Measurements from ENCODE around the gene SLC8A3. TPM values are rescaled to one million over a fixed set of nuclear protein-coding genes. Genes with fewer than 3 reads are reported as not detected.

The SLC8A3 gene
- polyA plus RNA-seq, 3 donors, result 0.39 to 0.53 (median 0.48) TPM

GRCh38 chr14:70181276-70181675, 7.5 kb downstream of the SLC8A3 start:
- DNase-seq (ENCODE audit: extremely low read depth in 1 of 11, low read depth in 9 of 11, low spot score in 4 of 11), result no peak

DNA sequence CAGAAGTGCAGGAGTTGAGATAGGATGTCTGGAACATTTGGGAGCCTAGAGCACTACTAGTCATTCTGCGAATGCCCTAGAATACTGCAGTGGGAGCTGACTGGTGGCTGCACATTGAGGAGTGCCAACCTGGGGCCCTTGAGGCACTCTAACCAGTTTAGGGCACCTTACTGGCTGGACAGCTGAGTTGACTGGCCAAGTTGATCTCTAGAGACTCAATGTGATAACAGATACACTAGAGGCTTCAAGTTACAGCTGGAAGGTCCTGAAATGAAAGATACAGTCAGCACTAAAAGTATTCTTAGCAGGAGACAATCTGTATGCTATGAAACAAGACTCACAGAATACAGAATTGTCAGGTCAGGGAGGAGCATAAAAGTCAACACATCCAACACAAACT, 8.0 kb downstream of the SLC8A3 start:
- no peak for DNase-seq (ENCODE audit: extremely low read depth in 1 of 11, low read depth in 9 of 11, low spot score in 4 of 11)

DNA sequence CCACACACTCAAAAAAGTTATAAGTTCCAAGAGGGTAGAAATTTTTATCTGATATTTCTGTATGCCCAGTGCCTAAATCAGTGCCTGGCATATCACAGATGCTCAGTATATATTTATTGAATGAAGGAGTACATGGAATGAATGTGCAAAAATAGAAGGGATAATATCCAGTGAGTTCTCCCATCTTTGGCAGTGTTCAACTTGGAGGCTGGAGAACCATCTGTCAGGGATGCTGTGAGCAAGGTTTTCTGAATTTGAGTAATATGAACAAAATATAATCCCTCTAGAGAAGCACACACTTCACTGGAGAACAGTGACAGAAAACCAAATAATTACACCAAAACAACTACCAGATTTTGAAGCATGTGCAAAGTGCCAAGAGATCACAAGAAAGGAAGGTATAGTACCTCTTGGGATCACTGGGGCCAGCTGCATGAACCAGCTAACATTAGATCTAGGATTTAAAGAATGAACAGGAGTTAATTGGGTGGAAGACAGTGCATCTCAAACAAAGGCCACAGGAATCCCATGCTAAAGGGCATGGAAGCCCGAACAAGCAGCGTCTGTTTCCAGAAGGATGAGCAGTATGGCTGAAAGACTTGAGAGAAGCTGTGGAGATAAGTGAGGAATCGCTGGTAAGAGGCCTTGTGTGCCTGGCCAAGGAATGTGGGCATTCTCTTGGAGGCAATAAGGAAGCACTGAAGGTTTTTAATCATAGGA, 11.5 kb downstream of the SLC8A3 start:
- DNase-seq (ENCODE audit: extremely low read depth in 1 of 11, low read depth in 9 of 11, low spot score in 4 of 11), result no peak

- DNase-seq (ENCODE audit: extremely low read depth in 1 of 11, low read depth in 9 of 11, low spot score in 4 of 11), result no peak
Measured at GRCh38 chr14:70173569-70173968, 15.2 kb downstream of the SLC8A3 start.

DNA sequence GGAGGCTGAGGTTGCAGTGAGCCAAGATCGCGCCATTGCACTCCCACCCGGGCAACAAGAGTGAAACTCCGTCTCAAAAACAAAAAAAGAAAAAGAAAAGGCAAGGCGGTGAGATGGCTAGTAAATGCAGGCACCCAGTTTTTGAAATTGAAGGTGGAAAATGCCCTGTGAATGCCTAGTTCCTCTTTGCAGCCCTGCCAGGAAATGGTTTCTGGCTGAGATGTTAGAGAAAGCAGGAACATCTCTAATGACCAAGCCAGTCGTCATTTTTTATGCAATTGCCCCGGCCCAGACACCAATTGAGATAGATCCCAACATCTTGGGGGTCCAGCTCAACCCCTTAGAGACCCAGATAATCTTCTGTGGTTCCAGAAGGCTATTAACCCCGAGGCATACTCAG, 17.0 kb downstream of the SLC8A3 start:
- no peak for DNase-seq (ENCODE audit: extremely low read depth in 1 of 11, low read depth in 9 of 11, low spot score in 4 of 11)

- DNase-seq (ENCODE audit: extremely low read depth in 1 of 11, low read depth in 9 of 11, low spot score in 4 of 11), result no peak
Measured at GRCh38 chr14:70170976-70171375, 17.8 kb downstream of the SLC8A3 start.

DNA sequence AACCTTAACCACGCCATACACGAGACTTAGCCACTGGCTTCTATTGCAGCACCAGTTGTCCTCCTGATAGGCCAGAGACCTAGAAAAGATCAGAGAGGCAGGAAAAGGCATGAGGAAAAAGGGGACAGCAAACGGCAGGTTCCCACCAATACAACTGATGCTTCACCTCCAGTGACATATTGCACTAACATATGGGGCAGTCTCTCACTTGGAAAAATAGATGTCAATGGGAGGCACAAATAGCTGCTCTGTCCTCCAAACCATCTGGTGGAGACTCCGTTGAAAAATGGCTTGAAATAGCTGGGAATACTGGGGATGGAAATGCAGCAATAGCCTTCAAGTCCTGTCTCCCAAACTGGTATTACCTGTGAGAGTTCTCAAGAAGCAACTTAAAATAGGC, 20.3 kb downstream of the SLC8A3 start:
- DNase-seq (ENCODE audit: extremely low read depth in 1 of 11, low read depth in 9 of 11, low spot score in 4 of 11), result no peak

DNA sequence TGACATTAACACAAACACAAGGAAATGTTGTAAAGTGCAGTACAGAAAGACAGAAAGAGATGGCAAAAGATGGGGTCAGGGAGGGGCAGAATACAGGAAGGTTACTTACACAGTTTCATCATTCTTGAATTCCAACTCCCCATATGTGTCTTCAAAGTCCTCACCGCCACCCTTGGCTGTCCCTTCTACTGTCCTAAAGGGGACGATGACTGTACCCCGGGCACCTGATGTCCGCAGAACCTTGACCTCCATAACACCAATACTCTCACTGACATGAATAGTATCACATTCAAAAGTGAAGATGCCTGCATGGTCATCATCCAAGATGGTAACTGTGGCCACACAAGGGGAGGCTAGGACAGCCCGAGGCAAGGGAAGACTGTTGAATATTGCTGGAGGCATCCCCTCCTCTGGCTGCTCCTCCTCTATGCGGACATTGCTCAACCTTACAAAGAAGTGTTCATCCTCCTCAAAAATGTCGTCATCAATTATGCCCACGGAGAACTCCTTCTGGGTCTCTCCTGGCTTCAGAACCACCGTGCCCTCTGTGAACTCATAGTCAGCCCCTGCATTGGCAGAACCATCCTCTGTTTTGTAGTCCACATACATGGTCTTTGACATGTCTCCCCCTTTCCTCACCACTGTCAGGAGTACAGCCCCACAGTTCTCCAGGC, 22.1 kb downstream of the SLC8A3 start:
- DNase-seq (ENCODE audit: extremely low read depth in 1 of 11, low read depth in 9 of 11, low spot score in 4 of 11), result no peak

DNA sequence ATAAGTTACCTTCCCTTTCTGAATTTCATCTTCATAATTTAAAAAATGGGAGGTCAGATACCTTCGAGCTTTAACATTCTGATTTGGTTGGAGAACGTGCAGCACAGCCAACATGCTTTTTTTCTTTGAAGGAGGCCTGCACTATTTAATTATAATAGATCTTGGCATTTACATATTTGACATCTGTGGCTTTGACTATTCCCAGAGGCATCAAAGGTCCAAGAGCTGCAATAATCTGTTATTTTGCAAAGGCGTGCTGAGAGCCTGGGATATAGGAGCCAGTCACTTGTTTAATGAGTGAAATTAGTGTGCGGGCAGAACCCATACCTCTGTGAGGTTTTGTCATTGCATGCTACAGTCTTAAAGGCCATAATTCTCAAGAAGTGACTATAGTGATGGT, 26.4 kb downstream of the SLC8A3 start:
- no peak for DNase-seq (ENCODE audit: extremely low read depth in 1 of 11, low read depth in 9 of 11, low spot score in 4 of 11)

GRCh38 chr14:70156592-70156991, 32.2 kb downstream of the SLC8A3 start:
- peak in 2 of 11 donors; percentile 2 to 19 for DNase-seq (ENCODE audit: extremely low read depth in 1 of 11, low read depth in 9 of 11, low spot score in 4 of 11)

DNA sequence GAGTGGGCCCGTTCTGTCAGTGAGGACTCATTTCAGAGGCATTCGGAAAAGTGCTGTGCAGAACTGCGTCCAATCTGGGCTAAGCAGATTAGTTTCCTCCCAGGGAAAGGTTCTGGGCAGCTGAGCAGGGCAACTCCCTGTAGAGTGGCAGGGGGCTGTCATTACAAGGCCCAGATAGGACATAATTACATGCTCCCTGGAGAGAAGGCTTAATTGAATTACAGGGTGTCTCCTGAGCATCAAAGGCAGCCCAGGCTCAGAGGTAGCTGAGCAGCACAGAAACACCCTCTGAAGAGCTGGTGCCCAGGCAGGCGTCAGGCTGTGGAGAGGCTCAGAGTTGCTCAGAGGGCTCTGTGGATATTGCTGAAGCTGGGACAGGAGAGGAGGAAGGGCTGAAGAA, 36.0 kb downstream of the SLC8A3 start:
- DNase-seq (ENCODE audit: extremely low read depth in 1 of 11, low read depth in 9 of 11, low spot score in 4 of 11), result peak in 1 of 11 donors; percentile 4

DNA sequence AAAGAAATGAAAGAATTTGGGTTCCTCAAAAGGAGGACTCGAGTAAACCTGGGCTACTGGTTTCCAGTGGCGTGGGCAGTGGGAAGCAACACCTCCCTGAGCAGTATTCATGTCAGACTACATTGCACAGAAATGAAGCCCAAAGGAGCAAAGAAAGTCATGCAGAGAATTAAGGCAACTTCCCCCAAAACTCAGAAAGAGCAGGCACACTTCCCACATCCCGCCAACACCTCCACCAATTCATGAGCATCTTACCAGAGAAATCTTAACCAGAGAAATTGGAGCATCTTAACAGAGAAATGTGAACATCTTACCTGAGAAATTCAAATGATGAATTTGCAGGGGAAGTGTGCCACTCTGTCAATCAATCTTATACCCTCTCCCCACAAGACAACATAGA, 36.7 kb downstream of the SLC8A3 start:
- no peak for DNase-seq (ENCODE audit: extremely low read depth in 1 of 11, low read depth in 9 of 11, low spot score in 4 of 11)

DNA sequence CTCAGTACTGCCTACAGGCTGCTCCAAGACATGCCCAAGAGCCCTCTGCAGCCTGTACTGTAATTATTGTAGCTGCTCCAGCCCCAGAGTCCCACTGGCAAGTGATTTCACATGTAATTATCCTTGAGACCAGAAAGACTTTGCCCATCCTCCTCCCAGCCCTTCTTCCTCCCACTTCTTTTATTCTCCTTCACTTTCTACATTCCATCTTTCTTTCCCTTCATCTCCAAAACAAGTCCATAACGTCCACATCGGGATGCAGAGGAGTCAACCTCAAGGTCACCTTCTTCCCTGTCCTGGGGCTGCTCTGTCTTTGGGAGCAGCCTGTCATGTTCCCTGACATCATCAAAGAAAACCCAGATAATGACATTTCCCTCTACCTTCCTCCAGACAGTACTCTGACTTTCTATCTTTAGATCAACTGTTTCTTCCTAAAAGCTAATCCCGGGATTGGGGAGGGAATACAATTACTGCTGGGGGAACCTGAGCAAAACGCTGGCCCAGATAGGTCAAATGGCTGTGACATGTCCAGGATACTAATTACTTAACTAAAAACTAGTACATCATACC, 39.1 kb downstream of the SLC8A3 start:
- DNase-seq (ENCODE audit: extremely low read depth in 1 of 11, low read depth in 9 of 11, low spot score in 4 of 11), result no peak

GRCh38 chr14:70148911-70149595, 39.7 kb downstream of the SLC8A3 start:
- no peak for DNase-seq (ENCODE audit: extremely low read depth in 1 of 11, low read depth in 9 of 11, low spot score in 4 of 11)

GRCh38 chr14:70148351-70148750, 40.4 kb downstream of the SLC8A3 start:
- no peak for DNase-seq (ENCODE audit: extremely low read depth in 1 of 11, low read depth in 9 of 11, low spot score in 4 of 11)

DNA sequence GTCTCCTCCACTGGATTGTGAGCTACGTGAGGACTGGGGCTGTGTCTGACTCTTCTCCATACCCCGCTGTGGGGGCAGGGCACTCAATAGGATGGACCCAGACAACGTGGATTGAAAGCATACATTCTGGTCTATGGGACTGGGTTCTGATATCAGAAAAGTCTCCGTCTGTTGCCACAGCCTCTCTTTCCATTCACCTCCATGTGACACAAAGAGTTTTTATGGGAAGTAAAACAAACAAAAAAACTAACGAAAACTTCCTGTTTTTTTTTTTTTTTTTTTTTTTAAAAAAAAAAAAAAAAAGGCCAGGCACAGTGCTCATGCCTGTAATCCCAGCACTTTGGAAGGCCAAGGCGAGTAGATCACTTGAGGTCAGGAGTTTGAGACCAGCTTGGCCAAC, 44.7 kb downstream of the SLC8A3 start:
- no peak for DNase-seq (ENCODE audit: extremely low read depth in 1 of 11, low read depth in 9 of 11, low spot score in 4 of 11)

DNA sequence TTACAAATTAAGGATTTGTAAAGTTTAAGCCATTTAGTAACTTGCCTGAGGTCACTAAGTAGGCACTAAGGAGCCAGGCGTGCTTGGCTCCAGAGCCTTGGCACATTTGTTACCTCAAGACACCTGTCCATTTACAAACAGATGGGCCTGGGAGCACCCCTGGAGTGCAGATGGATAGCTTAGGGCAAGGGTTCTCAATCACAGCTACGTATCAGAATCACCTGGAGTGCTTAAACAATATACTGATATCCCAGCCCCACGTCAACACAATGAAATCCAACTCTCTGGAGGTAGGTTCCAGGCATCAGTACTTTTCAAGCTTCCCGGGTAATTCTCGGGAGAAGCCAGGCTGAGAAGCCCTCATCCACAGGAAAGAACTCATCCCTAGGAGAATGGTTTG, 45.4 kb downstream of the SLC8A3 start:
- no peak for DNase-seq (ENCODE audit: extremely low read depth in 1 of 11, low read depth in 9 of 11, low spot score in 4 of 11)

GRCh38 chr14:70140614-70141013, 48.1 kb downstream of the SLC8A3 start:
- no peak for DNase-seq (ENCODE audit: extremely low read depth in 1 of 11, low read depth in 9 of 11, low spot score in 4 of 11)

DNA sequence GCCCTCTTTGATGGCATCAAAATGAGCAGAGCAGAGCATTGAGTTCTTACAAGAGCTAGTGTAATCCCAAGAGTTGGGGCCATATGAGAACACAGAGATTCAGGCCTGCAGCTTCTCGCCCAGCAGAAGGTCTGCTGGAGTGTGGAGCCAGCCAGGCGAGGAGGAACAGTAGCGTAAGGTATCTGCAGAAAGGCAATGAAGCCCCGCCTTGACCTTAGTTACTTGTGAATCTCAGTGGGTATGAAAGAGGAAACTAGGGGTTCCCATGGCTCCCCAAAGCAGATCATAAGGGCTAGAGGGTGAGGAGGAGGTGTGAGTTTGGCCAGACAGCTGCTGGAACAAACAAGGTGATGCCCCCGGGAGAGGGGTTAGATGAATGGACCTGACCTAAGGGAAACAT, 49.4 kb downstream of the SLC8A3 start:
- no peak for DNase-seq (ENCODE audit: extremely low read depth in 1 of 11, low read depth in 9 of 11, low spot score in 4 of 11)

- DNase-seq (ENCODE audit: extremely low read depth in 1 of 11, low read depth in 9 of 11, low spot score in 4 of 11), result no peak
Measured at GRCh38 chr14:70137788-70138187, 51.0 kb downstream of the SLC8A3 start.

All from renal cortex interstitium (tissue), 11 donors.